GM18520 (cell line): ENCODE measurements around the gene SLC25A6.
"Not testable (repeated sequence)": the region's sequence is repeated elsewhere in the genome, so short reads cannot be mapped to it uniquely, and the experiment has no call there.

Source experiments
- ATAC-seq: cut with Tn5 transposase; IDR thresholded peaks from one replicate; pipeline ENCODE4 v1.9.1; 2021; ENCODE audit not compliant: unreplicated experiment

The SLC25A6 gene

GRCh38 chrX:1416327-1416784 is 24.4 kb upstream of the SLC25A6 start:
- ATAC-seq = no peak

DNA sequence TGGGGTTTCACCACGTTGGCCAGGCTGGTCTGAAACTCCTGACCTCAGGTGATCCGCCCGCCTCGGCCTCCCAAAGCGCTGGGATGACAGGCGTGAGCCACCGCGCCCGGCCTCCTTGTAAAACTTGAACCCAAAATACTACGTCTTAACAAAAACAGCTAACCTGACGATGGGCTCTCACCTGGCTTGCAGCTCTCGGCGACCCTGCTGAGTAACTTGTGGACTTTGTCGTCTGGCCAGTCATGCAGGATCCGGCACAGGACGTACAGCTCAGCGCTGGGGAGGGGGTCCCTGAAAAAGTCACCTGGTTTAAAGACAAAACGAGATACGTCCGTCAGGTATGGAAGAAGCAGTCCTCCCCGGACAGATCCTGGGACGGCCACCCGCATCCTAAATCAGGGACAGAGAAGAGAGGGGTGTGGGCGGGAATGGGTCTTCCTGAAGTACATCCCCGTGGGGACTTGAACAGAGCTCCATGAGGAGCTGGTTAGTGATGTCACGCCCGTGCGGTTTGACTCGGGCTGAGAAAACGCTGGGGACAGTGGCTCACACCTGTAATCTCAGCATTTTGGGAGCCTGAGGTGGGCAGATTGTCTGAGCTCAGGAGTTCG is 20.7 kb upstream of the SLC25A6 start:
- ATAC-seq = no peak

DNA sequence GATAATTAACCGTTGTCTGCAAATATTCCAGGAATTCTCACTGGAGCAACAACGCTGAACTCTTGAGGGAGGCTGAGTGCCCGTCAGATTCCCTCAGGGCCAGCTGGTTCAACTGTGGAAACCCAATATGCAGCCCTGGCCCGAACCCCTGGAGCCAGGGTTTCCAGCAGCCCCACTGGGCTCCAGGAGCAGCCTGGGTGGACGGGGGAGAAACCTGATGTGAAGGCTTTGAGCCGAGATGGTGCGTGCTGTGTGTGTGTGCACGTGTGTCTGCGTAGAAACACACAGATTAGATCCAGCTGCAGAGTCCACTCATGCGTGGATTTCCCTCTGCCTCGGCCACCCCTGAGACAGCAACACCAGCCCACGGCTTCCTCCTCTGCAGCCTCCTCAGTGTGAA is 19.4 kb upstream of the SLC25A6 start:
- ATAC-seq = no peak

DNA sequence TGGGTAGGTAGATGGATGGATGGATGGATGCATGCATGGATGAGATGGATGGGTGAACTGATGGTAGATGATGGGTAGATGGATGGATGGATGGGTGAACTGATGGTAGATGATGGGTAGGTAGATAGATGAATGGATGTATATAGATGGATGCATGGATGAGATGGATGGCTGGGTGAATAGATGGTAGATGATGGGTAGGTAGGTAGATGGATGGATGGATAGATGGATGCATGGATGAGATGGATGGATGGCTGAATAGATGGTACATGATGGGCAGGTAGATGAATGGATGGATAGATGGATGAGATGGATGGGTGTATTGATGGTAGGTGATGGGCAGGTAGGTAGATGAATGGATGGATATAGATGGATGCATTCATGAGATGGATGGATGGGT is 15.1 kb upstream of the SLC25A6 start:
- no peak for ATAC-seq

DNA sequence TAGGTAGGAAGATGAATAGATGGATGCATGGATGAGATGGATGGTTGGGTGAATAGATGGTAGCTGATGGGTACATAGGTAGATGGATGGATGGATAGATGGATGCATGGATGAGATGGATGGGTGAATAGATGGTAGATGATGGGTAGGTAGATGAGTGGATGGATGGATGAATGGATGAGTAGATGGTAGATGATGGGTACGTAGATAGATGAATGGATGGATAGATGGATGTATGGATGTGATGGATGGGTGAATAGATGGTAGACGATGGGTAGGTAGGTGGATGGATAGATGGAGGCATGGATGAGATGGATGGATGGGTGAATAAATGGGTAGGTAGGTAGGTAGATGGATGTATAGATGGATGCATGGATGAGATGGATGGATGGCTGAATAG is 13.9 kb upstream of the SLC25A6 start:
- not testable (repeated sequence) for ATAC-seq

DNA sequence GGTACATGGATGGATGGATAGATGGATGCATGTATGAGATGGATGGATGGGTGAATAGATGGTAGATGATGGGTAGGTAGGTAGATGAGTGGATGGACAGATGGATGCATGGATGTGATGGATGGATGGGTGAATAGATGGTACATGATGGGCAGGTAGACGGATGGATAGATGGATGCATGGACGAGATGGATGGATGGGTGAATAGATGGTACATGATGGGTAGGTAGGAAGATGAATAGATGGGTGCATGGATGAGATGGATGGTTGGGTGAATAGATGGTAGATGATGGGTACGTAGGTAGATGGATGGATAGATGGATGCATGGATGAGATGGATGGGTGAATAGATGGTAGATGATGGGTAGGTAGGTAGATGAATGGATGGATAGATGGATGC is 12.0 kb upstream of the SLC25A6 start:
- ATAC-seq = not testable (repeated sequence)

- ATAC-seq = no peak
Measured at GRCh38 chrX:1403228-1403627, 11.3 kb upstream of the SLC25A6 start.

DNA sequence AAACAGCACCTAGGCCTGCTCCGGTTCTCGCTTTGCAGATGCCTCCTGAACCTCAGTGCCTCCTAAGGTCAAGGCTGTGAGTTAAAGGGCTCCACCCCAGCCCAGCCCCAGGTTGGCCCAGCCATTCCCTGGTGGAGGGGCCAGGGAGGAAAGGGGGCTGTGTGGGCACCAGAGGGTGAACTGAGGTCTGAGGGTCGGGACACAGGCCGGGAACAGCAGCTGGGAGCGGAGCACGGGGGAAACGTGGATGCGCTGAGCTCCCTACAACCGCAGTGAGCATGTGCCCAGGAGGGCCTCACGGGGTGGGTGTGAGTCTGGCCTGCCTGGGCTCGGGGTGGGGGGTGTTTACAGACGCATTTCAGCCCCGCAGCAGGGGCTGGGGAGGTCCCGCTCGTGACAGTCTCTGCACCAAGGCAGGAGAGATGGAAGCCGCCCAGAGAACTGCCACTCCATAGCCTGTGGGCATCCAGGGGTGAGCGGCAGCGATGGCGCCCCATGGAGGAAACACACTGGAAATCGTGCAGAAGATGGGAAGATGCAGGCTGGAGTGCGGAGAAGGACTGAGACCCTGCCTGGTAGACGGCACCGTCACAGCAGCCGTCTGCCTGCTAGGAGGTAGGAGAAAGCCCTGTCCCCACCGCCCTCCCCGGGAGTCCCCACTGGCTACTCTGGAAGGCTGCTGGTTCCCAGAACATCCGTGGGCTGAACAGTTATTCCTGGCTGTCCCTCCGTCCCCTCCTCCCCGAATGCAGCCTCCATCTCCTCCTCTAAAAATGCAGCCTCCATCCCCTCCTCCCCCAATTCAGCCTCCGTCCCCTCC is 9.9 kb upstream of the SLC25A6 start:
- no peak for ATAC-seq

- ATAC-seq = no peak
Measured at GRCh38 chrX:1400742-1401471, 9.0 kb upstream of the SLC25A6 start.

DNA sequence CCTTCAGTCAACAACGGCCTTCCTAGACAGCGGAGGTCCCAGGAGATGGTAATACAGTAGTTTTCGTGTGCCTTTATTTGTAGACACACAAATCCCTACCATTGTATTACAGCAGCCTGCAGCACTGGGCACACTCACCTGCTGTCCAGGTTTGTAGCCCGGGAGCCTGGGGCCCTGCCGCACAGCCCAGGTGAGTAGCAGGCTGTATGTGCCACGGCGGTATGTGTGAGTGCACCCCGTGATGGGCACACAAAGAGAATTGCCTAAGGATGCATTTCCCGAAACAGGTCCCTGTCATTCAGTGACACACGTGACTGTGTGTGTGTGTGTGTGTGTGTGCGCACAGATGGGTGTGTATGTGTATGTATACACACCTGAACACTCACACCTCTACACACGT is 8.1 kb upstream of the SLC25A6 start:
- ATAC-seq = no peak

- no peak for ATAC-seq
Measured at GRCh38 chrX:1398431-1399340, 6.8 kb upstream of the SLC25A6 start.

DNA sequence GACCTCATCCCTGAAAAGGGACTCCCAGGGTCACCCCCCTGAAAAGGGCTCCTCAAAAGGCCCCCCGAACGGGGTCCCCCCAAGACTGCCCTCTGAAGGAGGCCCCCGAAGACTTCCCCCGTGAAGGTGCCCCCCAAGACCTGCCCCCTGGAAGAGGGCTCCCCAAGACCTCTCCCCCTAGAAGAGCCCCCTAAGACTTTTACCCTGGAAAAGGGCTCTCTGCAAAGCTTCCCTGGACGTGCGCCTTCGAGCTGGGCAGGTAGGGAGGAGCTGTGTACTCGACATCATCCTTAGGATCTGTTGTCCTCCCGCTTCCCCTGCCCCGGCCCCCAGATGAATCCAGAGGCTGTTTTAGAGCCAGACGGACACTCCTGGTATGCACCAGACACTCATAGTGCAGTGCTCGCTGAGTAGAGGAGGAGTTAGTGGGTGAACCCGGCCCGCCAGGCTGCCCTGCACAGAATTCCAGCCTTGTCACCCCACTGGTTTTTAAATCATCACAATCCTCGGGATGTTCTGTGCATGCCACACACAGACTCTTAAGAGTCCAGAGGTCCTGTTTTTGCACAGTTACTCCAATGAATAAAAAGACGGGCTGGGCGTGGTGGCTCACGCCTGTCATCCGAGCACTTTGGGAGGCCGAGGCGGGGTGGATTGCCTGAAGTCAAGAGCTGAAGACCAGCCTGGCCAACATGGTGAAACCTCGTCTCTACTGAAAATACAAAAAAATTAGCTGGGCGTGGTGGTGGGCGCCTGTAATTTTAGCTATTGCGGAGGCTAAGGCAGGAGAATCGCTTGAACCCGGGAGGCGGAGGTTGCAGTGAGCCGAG is 5.7 kb upstream of the SLC25A6 start:
- no peak for ATAC-seq

DNA sequence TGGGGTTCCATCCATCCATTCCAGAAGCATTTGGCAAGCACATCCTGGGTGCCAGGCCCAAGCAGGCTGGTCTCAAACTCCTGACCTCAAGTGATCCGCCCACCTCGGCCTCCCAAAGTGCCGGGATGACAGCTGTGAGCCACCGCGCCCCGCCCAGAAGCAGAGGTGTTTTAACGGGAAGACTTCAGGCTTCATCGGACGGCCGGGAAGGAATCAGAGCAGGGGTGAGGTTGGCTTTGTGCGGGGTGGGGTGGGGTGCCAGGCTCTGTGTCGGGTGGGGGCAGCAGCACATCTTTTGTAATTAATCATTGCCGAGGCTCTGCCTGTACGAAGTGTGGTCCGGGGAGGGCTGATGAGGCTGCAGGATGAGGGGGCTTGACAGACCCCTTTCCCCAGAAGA is 5.1 kb upstream of the SLC25A6 start:
- ATAC-seq = no peak

GRCh38 chrX:1395646-1396216 is 3.8 kb upstream of the SLC25A6 start:
- no peak for ATAC-seq

- no peak for ATAC-seq
Measured at GRCh38 chrX:1394731-1395501, 3.0 kb upstream of the SLC25A6 start.

GRCh38 chrX:1393871-1394615 is 2.1 kb upstream of the SLC25A6 start:
- no peak for ATAC-seq

DNA sequence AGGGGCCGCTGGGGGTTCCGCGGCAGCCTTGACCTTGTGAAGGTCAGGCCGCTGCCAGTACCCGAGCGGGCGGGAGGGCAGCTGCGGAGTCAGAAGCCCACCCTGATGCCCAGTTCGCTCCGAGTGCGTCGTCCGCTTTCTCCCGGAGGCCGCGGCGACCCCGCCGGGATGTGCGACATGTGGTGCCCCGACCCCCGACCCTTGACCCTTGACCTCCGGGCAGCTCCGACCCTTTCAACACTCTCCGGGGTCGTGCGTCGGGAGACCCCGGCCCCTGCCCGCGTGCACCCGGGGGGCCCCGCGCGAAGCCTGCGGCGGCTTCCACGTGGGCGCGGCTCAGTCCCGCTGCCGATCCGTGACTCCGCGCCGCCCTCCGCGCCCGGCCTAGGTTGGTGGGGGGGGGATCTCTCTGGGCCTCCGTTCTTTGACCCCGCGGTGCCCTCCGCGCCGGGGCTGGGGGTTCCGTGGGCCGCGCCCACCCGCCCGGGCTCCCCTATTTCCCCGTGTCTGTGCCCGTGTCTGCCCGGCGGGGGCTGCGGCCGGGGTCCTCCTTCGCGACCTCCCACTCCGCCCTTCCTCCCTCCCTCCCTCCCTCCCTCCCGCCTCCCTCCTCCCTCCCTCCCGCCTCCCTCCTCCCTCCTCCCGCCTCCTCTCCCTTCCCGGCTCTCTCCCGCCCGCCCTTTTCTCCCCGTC is 609 bp upstream of the SLC25A6 start:
- ATAC-seq = no peak

DNA sequence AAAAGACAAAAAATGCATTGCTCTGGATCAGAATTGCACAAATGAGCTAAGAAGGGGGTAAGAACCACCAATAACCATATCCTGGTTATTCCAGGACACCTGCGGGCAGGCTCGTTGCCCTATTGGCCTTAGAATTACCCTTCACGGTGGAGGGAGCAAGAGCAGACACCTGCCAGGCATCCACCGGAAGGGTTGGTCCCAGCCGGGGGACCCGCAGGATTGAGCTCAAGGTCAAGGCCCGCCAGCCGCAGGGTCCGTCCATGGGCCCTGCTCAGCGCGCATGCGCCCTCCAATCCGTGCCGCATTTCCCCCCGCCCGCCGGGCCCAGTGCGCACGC is 575 bp downstream of the SLC25A6 start:
- no peak for ATAC-seq
